T-helper 2 cell treated with Interferon-gamma antibody and Interleukin-4, amounts not matched to agents 5 μg/mL and 100 μg/mL, for 36 hours (primary cell): ENCODE measurements around the gene KYNU.
"Not testable (repeated sequence)": the region's sequence is repeated elsewhere in the genome, so short reads cannot be mapped to it uniquely, and the experiment has no call there.

Source experiments
- DNase-seq: peaks from one replicate; pipeline ENCODE4 v3.0.0; 2021; ENCODE audit warnings: low spot score
- H3K27ac Mint-ChIP-seq: one replicate; pipeline ENCODE4 v1.8.0; 2021; ENCODE audit warnings: mild to moderate bottlenecking, mixed read lengths
- H3K27me3 Mint-ChIP-seq: one replicate; pipeline ENCODE4 v1.8.0; 2021; ENCODE audit warnings: low read depth, mixed read lengths
- H3K36me3 Mint-ChIP-seq: one replicate; pipeline ENCODE4 v1.8.0; 2021; ENCODE audit warnings: low read depth, mixed read lengths
- H3K4me1 Mint-ChIP-seq: one replicate; pipeline ENCODE4 v1.8.0; 2021; ENCODE audit warnings: low read depth, mixed read lengths
- H3K4me3 Mint-ChIP-seq: one replicate; pipeline ENCODE4 v1.8.0; 2022; ENCODE audit warnings: mild to moderate bottlenecking, moderate library complexity, mixed read lengths
- H3K9me3 Mint-ChIP-seq: one replicate; pipeline ENCODE4 v1.8.0; 2021; ENCODE audit warnings: mixed read lengths

Gene KYNU

DNA sequence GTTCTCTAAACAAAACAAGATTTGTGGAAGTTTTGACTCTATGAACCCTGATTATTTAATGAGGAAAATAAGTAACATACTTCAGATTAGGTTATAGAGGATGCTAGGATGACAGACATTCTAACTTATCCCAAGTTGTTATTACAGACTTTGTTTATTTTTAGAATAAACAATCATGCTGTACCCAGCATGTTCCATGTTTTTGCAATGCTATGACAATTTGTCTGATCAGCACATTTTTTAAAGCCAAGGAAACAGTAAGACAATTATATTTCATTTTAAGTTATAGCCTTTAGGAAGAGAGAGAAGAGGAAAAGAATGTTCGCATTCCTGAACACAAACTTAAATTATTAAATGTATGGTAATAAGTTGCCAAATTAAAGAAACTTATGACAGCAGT is 119.8 kb downstream of the KYNU start:
- no peaks in the 10 kb centered on the region for H3K36me3 Mint-ChIP-seq
- DNase-seq: no peak
- no peaks in the 10 kb centered on the region for H3K4me1 Mint-ChIP-seq
- H3K27me3 Mint-ChIP-seq: peaks cover 16% of the 10 kb centered on the region
- no peaks in the 10 kb centered on the region for H3K9me3 Mint-ChIP-seq
- H3K27ac Mint-ChIP-seq: no peak overlapping the region
- H3K4me3 Mint-ChIP-seq: no peak overlapping the region

DNA sequence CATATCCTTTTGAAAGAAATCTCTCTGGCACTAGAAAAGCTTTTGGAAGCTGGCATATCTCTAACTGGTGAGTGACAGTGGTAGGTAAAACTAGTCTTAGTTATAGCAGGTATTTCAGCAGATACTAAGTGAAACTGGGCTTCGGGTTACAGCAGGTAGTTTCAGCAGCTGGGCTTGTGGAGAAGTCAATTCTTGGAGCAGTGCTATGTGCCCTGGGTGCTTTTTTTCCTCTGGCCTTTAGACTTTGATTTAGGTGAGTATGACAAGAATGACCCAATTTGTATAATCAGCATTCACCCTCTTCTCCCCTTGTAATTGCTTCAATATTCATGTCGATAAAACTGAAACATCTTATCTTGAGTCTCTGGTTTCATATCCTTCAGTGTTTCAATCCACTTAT is 123.1 kb downstream of the KYNU start:
- Mint-ChIP-seq H3K4me1 (no peaks in the 10 kb centered on the region), H3K27ac (no peak overlapping the region), H3K4me3 (no peak overlapping the region), H3K27me3 (peaks cover 18% of the 10 kb centered on the region), H3K36me3 (no peaks in the 10 kb centered on the region), H3K9me3 (no peaks in the 10 kb centered on the region)
- DNase-seq: no peak

DNA sequence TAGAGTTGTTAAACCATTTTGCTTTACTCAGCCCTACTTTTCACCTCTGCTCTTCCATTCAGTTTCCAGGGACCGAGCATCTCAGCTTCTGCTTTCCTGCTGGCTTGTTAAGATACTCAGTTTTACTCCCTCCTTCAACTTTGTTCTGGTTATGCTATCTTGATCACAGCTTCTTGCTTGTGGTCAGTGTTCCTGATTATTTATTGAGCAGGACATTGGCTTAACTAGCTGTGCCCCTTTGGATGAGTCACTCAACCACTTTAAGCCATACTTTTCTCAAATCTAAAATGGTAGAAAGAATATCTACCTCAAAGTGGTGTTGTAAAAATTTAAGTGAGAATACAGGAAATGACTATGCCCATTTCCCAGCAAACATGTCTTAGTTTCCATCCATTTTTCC is 124.0 kb downstream of the KYNU start:
- no peak for DNase-seq
- Mint-ChIP-seq H3K36me3 (no peaks in the 10 kb centered on the region), H3K9me3 (no peaks in the 10 kb centered on the region), H3K4me1 (no peaks in the 10 kb centered on the region), H3K4me3 (no peak overlapping the region), H3K27me3 (peaks cover 14% of the 10 kb centered on the region), H3K27ac (no peak overlapping the region)

- no peaks in the 10 kb centered on the region for H3K9me3 Mint-ChIP-seq
- no peak overlapping the region for H3K27ac Mint-ChIP-seq
- DNase-seq: no peak
- no peak overlapping the region for H3K4me3 Mint-ChIP-seq
- no peaks in the 10 kb centered on the region for H3K4me1 Mint-ChIP-seq
- H3K27me3 Mint-ChIP-seq: peaks cover 24% of the 10 kb centered on the region
- H3K36me3 Mint-ChIP-seq: no peaks in the 10 kb centered on the region
Measured at GRCh38 chr2:143015656-143016055, 138.2 kb downstream of the KYNU start.

- H3K9me3 Mint-ChIP-seq: no peaks in the 10 kb centered on the region
- DNase-seq: no peak
- peaks cover 6% of the 10 kb centered on the region for H3K4me1 Mint-ChIP-seq
- no peaks in the 10 kb centered on the region for H3K36me3 Mint-ChIP-seq
- no peak overlapping the region for H3K4me3 Mint-ChIP-seq
- H3K27ac Mint-ChIP-seq: no peak overlapping the region
- peaks cover 27% of the 10 kb centered on the region for H3K27me3 Mint-ChIP-seq
Measured at GRCh38 chr2:143026411-143027054, 149.1 kb downstream of the KYNU start.

DNA sequence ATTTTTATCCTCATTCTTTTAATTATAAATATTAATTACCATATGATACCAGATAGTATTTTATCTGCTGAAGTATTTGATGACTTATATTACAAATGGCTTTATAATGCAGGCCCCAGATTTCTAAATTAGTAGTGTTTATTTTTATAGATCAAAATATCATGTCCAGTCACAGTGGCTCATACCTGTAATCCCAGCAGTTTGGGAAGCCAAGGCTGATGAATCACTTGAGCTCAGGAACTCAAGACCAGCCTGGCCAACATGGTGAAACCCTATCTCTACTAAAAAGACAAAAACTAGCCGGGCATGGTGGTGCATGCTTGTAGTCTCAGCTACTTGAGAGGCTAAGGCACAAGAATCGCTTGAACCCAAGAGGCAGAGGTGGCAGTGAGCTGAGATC is 151.7 kb downstream of the KYNU start:
- H3K4me3 Mint-ChIP-seq: no peak overlapping the region
- H3K36me3 Mint-ChIP-seq: no peaks in the 10 kb centered on the region
- no peak for DNase-seq
- peaks cover 6% of the 10 kb centered on the region for H3K4me1 Mint-ChIP-seq
- peaks cover 21% of the 10 kb centered on the region for H3K27me3 Mint-ChIP-seq
- H3K27ac Mint-ChIP-seq: no peak overlapping the region
- H3K9me3 Mint-ChIP-seq: no peaks in the 10 kb centered on the region

DNA sequence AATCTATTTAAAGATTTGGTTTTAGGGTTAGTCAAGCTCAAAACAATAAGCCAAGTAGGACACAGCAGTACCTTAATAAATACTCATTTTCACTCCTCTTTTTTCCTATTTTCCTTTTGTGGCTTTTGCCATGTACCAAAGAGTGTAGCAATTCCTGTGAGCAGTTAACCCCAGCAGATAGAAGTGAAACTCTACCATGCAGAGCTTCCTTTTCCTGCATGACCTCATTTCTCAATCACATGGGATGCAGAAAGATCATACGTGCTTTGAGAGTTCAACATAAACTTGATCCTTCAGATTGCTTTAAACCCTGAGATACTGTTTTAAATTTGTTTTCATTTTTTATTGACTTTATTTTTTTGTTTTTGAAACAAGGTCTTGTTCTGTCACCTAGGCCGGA is 152.7 kb downstream of the KYNU start:
- Mint-ChIP-seq H3K36me3 (no peaks in the 10 kb centered on the region), H3K4me1 (peaks cover 6% of the 10 kb centered on the region), H3K9me3 (no peaks in the 10 kb centered on the region), H3K4me3 (no peak overlapping the region), H3K27me3 (peaks cover 12% of the 10 kb centered on the region), H3K27ac (no peak overlapping the region)
- no peak for DNase-seq

GRCh38 chr2:143034292-143035074 is 157.0 kb downstream of the KYNU start:
- peak; percentile 44 for DNase-seq
- Mint-ChIP-seq H3K9me3 (no peaks in the 10 kb centered on the region), H3K4me1 (peaks cover 6% of the 10 kb centered on the region), H3K36me3 (no peaks in the 10 kb centered on the region), H3K4me3 (no peak overlapping the region), H3K27ac (no peak overlapping the region), H3K27me3 (peaks cover 5% of the 10 kb centered on the region)

- Mint-ChIP-seq H3K4me1 (peaks cover 2% of the 10 kb centered on the region), H3K36me3 (no peaks in the 10 kb centered on the region), H3K27me3 (peaks cover 14% of the 10 kb centered on the region), H3K9me3 (no peaks in the 10 kb centered on the region), H3K4me3 (no peak overlapping the region), H3K27ac (no peak overlapping the region)
- DNase-seq: no peak
Measured at GRCh38 chr2:143051465-143051864, 174.0 kb downstream of the KYNU start.

DNA sequence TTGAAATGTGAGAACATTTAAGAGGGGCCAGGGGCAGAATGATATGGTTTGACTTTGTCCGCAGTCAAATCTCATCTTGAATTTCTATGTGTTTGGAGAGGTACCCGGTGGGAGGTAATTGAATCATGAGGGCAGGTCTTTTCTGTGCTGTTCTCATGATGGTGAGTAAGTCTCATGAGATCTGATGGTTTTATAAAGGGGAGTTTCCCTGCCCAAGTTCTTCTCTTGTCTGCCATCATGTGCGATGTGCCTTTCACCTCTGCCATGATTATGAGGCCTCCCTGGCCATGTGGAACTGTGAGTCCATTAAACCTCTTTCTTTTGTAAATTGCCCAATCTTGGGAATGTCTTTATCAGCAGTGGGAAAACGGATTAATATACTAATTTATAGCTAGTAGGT is 176.0 kb downstream of the KYNU start:
- not testable (repeated sequence) for H3K4me3 Mint-ChIP-seq, DNase-seq, H3K36me3 Mint-ChIP-seq, H3K27ac Mint-ChIP-seq, H3K4me1 Mint-ChIP-seq, H3K9me3 Mint-ChIP-seq
- peaks cover 12% of the 10 kb centered on the region for H3K27me3 Mint-ChIP-seq

DNA sequence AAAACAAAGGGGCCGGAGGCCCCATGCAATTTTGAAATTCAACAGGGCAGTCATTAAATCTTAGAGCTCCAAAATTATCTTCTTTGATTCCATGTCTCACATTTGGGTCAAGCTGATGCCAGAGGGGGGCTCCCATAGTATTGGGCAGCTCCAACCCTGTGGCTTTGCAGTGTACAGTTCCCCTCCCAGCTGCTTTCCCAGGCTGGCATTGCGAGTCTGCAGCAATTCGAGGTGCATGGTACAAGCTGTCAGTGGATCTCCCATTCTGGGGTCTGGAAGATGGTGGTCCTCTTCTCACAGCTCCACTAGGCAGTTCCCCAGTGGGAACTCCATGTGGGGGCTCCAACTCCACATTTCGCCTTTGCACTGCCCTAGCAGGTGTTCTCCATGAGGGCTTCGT is 179.1 kb downstream of the KYNU start:
- no peak overlapping the region for H3K27ac Mint-ChIP-seq
- H3K36me3 Mint-ChIP-seq: peaks cover 4% of the 10 kb centered on the region
- peaks cover 2% of the 10 kb centered on the region for H3K4me1 Mint-ChIP-seq
- H3K9me3 Mint-ChIP-seq: peaks cover 7% of the 10 kb centered on the region
- no peak for DNase-seq
- no peak overlapping the region for H3K4me3 Mint-ChIP-seq
- peaks cover 11% of the 10 kb centered on the region for H3K27me3 Mint-ChIP-seq

GRCh38 chr2:143058851-143059250 is 181.4 kb downstream of the KYNU start:
- peaks cover 18% of the 10 kb centered on the region for H3K27me3 Mint-ChIP-seq
- no peak for DNase-seq
- H3K4me1 Mint-ChIP-seq: peaks cover 2% of the 10 kb centered on the region

GRCh38 chr2:143063612-143064200 is 186.2 kb downstream of the KYNU start:
- H3K27me3 Mint-ChIP-seq: peaks cover 22% of the 10 kb centered on the region
- H3K9me3 Mint-ChIP-seq: peaks cover 10% of the 10 kb centered on the region
- DNase-seq: no peak
- no peaks in the 10 kb centered on the region for H3K4me1 Mint-ChIP-seq
- H3K4me3 Mint-ChIP-seq: no peak overlapping the region
- no peaks in the 10 kb centered on the region for H3K36me3 Mint-ChIP-seq
- no peak overlapping the region for H3K27ac Mint-ChIP-seq

More at GRCh38 chr2:143058851-143059250, 181.4 kb downstream of the KYNU start:
- Mint-ChIP-seq H3K9me3 (peaks cover 7% of the 10 kb centered on the region), H3K27ac (no peak overlapping the region), H3K36me3 (peaks cover 4% of the 10 kb centered on the region), H3K4me3 (no peak overlapping the region)

DNA sequence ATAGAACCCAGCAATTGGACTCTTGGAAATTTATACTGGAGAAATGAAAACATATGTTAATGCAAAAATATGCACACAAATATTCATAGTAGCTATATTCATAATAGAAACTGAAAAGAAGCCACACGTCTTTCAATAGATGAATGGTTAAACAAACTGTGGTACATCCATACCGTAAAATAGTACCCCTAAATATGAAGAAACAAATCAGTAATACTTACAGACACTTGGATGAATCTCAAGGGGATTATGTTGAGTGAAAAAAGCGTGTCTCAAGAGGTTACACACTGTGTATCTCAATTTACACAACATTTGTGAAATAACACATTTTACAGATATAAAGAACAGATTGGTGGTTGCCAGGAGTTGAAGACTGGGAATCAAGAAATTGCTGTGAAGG is 190.6 kb downstream of the KYNU start:
- H3K4me3 Mint-ChIP-seq: no peak overlapping the region
- no peaks in the 10 kb centered on the region for H3K36me3 Mint-ChIP-seq
- H3K4me1 Mint-ChIP-seq: peaks cover 2% of the 10 kb centered on the region
- peaks cover 17% of the 10 kb centered on the region for H3K27me3 Mint-ChIP-seq
- no peak overlapping the region for H3K27ac Mint-ChIP-seq
- DNase-seq: no peak
- peaks cover 10% of the 10 kb centered on the region for H3K9me3 Mint-ChIP-seq
